Activated T-cell treated with anti-CD3 and anti-CD28 coated beads for 48 hours (primary cell): ENCODE results near the gene AFF3.
"Not testable (repeated sequence)": the region's sequence is repeated elsewhere in the genome, so short reads cannot be mapped to it uniquely, and the experiment has no call there.

Source experiments
- DNase-seq: peaks from one replicate; pipeline ENCODE4 v3.0.0-alpha.2; 2020; ENCODE audit warnings: low read depth

Gene AFF3

GRCh38 chr2:99933491-99933890, 208.9 kb downstream of the AFF3 start:
- not testable (repeated sequence) for DNase-seq

- no peak for DNase-seq
Measured at GRCh38 chr2:99928470-99929053, 213.8 kb downstream of the AFF3 start.

- DNase-seq = not testable (repeated sequence)
Measured at GRCh38 chr2:99927690-99928207, 214.6 kb downstream of the AFF3 start.

- DNase-seq = no peak
Measured at GRCh38 chr2:99926986-99927385, 215.4 kb downstream of the AFF3 start.

GRCh38 chr2:99925960-99926359, 216.4 kb downstream of the AFF3 start:
- DNase-seq = no peak

- DNase-seq = no peak
Measured at GRCh38 chr2:99922664-99923063, 219.7 kb downstream of the AFF3 start.

GRCh38 chr2:99921903-99922302, 220.5 kb downstream of the AFF3 start:
- DNase-seq = no peak

- no peak for DNase-seq
Measured at GRCh38 chr2:99918389-99918788, 224.0 kb downstream of the AFF3 start.

- DNase-seq = no peak
Measured at GRCh38 chr2:99915108-99915675, 227.2 kb downstream of the AFF3 start.

GRCh38 chr2:99911736-99912135, 230.7 kb downstream of the AFF3 start:
- no peak for DNase-seq

- DNase-seq = no peak
Measured at GRCh38 chr2:99910902-99911301, 231.5 kb downstream of the AFF3 start.

- DNase-seq = no peak
Measured at GRCh38 chr2:99905636-99906035, 236.8 kb downstream of the AFF3 start.

GRCh38 chr2:99905025-99905424, 237.4 kb downstream of the AFF3 start:
- no peak for DNase-seq

GRCh38 chr2:99903981-99904380, 238.4 kb downstream of the AFF3 start:
- DNase-seq = no peak

GRCh38 chr2:99900556-99900955, 241.8 kb downstream of the AFF3 start:
- DNase-seq = no peak

- DNase-seq = no peak
Measured at GRCh38 chr2:99899882-99900281, 242.5 kb downstream of the AFF3 start.

- no peak for DNase-seq
Measured at GRCh38 chr2:99899058-99899855, 243.1 kb downstream of the AFF3 start.

- no peak for DNase-seq
Measured at GRCh38 chr2:99898336-99899048, 243.9 kb downstream of the AFF3 start.

GRCh38 chr2:99891428-99891780, 251.0 kb downstream of the AFF3 start:
- no peak for DNase-seq

- no peak for DNase-seq
Measured at GRCh38 chr2:99890568-99891427, 251.6 kb downstream of the AFF3 start.

GRCh38 chr2:99888617-99889016, 253.8 kb downstream of the AFF3 start:
- no peak for DNase-seq

GRCh38 chr2:99886418-99886817, 256.0 kb downstream of the AFF3 start:
- no peak for DNase-seq
